Measurements from ENCODE around the gene KCTD16. TPM values are rescaled to one million over a fixed set of nuclear protein-coding genes. Genes with fewer than 3 reads are reported as not detected.
A peak's percentile ranks its signal among the peaks of the same experiment; 100 is the strongest.

The KCTD16 gene
- polyA plus RNA-seq, 2 of the 4 experiments (the other 2 are of a cell fraction) = 0.10 to 0.32 TPM

GRCh38 chr5:144201588-144201987, 30.9 kb downstream of the KCTD16 start (continued):
- TF ChIP-seq, protein P1, sequence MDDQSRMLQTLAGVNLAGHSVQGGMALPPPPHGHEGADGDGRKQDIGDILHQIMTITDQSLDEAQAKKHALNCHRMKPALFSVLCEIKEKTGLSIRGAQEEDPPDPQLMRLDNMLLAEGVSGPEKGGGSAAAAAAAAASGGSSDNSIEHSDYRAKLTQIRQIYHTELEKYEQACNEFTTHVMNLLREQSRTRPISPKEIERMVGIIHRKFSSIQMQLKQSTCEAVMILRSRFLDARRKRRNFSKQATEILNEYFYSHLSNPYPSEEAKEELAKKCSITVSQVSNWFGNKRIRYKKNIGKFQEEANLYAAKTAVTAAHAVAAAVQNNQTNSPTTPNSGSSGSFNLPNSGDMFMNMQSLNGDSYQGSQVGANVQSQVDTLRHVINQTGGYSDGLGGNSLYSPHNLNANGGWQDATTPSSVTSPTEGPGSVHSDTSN (IDR thresholded peaks at IDR 0.05) = no peak
- TF ChIP-seq EHMT2 (IDR thresholded peaks at IDR 0.05; ENCODE audit: low read depth) = no peak

GRCh38 chr5:144202072-144202471, 31.4 kb downstream of the KCTD16 start:
- POLR2A ChIA-PET = no interaction called here

DNA sequence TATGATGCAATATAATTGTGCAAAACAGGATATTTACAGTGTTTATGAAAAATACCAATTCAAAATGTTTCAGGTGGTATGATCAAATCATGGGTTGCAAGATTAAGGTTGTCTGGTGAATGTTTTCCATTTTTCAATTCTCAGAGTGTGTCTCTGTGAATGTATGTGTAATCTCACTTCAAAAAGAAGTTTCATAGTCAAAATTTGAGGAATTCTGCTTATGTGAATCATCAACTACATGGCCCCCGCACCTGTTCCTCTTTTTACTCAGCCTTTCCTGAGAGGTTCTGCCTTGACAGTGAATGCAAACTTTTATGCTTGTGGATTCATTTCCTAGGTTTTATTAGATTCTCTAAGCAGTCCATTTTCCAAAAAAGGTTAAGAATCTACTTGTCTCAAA, 32.1 kb downstream of the KCTD16 start:
- ATAC-seq (no peak), FAIRE-seq (no peak), DNase-seq (ENCODE audit: low read depth in 1 of 2, low spot score in 1 of 2) (no peak)
- WGBS (ENCODE audit: missing lambda C conversion rate) = 74% methylated on average over 1 of the region's 1 CpG
- ChIA-PET CTCF (interaction anchor here (1.5 to 3.2 kb wide), 4 partner anchors 9 to 1623 kb away, joined by 3 to 29 read pairs (median 20); no protein-coding TSS in a partner anchor), POLR2A (no interaction called here)
- TF ChIP-seq JUN (IDR thresholded peaks at IDR 0.05) (no peak), HEYL (CRISPR knock-in tag; IDR thresholded peaks at IDR 0.05) (no peak), ZFP36 (IDR thresholded peaks at IDR 0.05; ENCODE audit: borderline replicate concordance, partially characterized antibody) (no peak), USF2 (IDR thresholded peaks at IDR 0.05) (no peak), EP300 (IDR thresholded peaks at IDR 0.05) (no peak), BCL3 (IDR thresholded peaks at IDR 0.05) (no peak), HOXB5 (CRISPR knock-in tag; IDR thresholded peaks at IDR 0.05) (no peak), CEBPB (IDR thresholded peaks at IDR 0.05) (no peak)
- TF ChIP-seq, protein P2, sequence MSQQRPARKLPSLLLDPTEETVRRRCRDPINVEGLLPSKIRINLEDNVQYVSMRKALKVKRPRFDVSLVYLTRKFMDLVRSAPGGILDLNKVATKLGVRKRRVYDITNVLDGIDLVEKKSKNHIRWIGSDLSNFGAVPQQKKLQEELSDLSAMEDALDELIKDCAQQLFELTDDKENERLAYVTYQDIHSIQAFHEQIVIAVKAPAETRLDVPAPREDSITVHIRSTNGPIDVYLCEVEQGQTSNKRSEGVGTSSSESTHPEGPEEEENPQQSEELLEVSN (IDR thresholded peaks at IDR 0.05; ENCODE audit: borderline replicate concordance, low read depth) = no peak
- TF ChIP-seq, protein P3, sequence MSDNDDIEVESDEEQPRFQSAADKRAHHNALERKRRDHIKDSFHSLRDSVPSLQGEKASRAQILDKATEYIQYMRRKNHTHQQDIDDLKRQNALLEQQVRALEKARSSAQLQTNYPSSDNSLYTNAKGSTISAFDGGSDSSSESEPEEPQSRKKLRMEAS (IDR thresholded peaks at IDR 0.05) = no peak
- Histone ChIP-seq H3K4me2 (peak overlapping the region; percentile 32; the same call in 2 of the 3 replicates), H3K27ac (no peak overlapping the region), H3K4me3 (no peak overlapping the region), H3K9me3 (no peaks in the 10 kb centered on the region), H3K4me1 (peaks cover 35% of the 10 kb centered on the region)

More at GRCh38 chr5:144202072-144202471, 31.4 kb downstream of the KCTD16 start:
- Histone ChIP-seq H3K9me3 (no peaks in the 10 kb centered on the region), H3K4me2 (peak overlapping the region; percentile 32; the same call in 2 of the 3 replicates), H3K4me1 (peaks cover 41% of the 10 kb centered on the region), H3K27ac (peak overlapping the region; percentile 16 to 28; a peak in 3 of 6 replicates), H3K4me3 (no peak overlapping the region)
- FAIRE-seq (no peak), ATAC-seq (no peak; a peak in 1 of 6 replicates), DNase-seq (ENCODE audit: low read depth in 1 of 2, low spot score in 1 of 2) (no peak)
- 45% methylated on average over 10 of the region's 10 CpGs for WGBS (ENCODE audit: missing lambda C conversion rate)
- TF ChIP-seq HOXB13 (CRISPR knock-in tag; IDR thresholded peaks at IDR 0.05; ENCODE audit: low read depth) (no peak), MAFK (IDR thresholded peaks at IDR 0.05; ENCODE audit: partially characterized antibody) (no peak), TP53 (CRISPR knock-in tag; IDR thresholded peaks at IDR 0.05) (no peak), JUN (IDR thresholded peaks at IDR 0.05) (no peak), FOSB (CRISPR knock-in tag; IDR thresholded peaks at IDR 0.05) (no peak), ZFP36 (IDR thresholded peaks at IDR 0.05; ENCODE audit: borderline replicate concordance, partially characterized antibody) (no peak), RNF2 (IDR thresholded peaks at IDR 0.05; ENCODE audit: borderline replicate concordance, low read depth) (no peak), MYC (IDR thresholded peaks at IDR 0.05; ENCODE audit: borderline replicate concordance, low read length) (no peak), RAD21 (conservative IDR thresholded peaks at IDR 0.05 in 1 of 2, IDR thresholded peaks at IDR 0.05 in 1 of 2) (no peak), TFCP2L1 (CRISPR knock-in tag; IDR thresholded peaks at IDR 0.05) (no peak), RFX5 (IDR thresholded peaks at IDR 0.05) (no peak), POLR2AphosphoS2 (conservative IDR thresholded peaks at IDR 0.05; ENCODE audit: low read length) (no peak), EP300 (IDR thresholded peaks at IDR 0.05) (no peak), ZSCAN20 (CRISPR knock-in tag; IDR thresholded peaks at IDR 0.05) (no peak), BHLHE40 (IDR thresholded peaks at IDR 0.05; ENCODE audit: low read depth, low read length) (no peak), USF2 (IDR thresholded peaks at IDR 0.05) (no peak), ZNF302 (CRISPR knock-in tag; IDR thresholded peaks at IDR 0.05) (no peak)
- TF ChIP-seq, protein P3 (IDR thresholded peaks at IDR 0.05) = no peak
- CTCF ChIA-PET = interaction anchor here (1.1 kb wide), 1 partner anchor 1624 kb away, joined by 3 read pairs; no protein-coding TSS in a partner anchor
